Measurements from ENCODE around the gene CPNE8. TPM values are rescaled to one million over a fixed set of nuclear protein-coding genes. Genes with fewer than 3 reads are reported as not detected.

Gene CPNE8
- total and polyA plus RNA-seq, 3 donors from 2014 or later: 9.3 to 13.1 (median 12.6) TPM

- Histone ChIP-seq H3K27me3 (no peaks in the 10 kb centered on the region), H3K4me1 (no peaks in the 10 kb centered on the region), H3K27ac (no peak overlapping the region), H3K9me3 (no peaks in the 10 kb centered on the region), H3K36me3 (ENCODE audit: low read depth, missing control alignments) (no peaks in the 10 kb centered on the region), H3K4me3 (no peak overlapping the region)
- TF ChIP-seq POLR2A (IDR thresholded peaks at IDR 0.05) (no peak), CTCF (IDR thresholded peaks at IDR 0.05) (no peak)
- intact Hi-C loops (cut with DNase I; ENCODE audit: low total_unique reads): no loop called here
- DNase-seq: no peak
Measured at GRCh38 chr12:38782359-38782758, 123.0 kb downstream of the CPNE8 start.

- Histone ChIP-seq H3K27ac (no peak overlapping the region), H3K9me3 (no peaks in the 10 kb centered on the region), H3K4me3 (no peak overlapping the region), H3K27me3 (no peaks in the 10 kb centered on the region), H3K36me3 (ENCODE audit: low read depth, missing control alignments) (no peaks in the 10 kb centered on the region), H3K4me1 (no peaks in the 10 kb centered on the region)
- DNase-seq: no peak
- WGBS, 2 donors: 81% methylated on average over 1 of the region's 1 CpG
- intact Hi-C loops (cut with DNase I; ENCODE audit: low total_unique reads): no loop called here
- TF ChIP-seq POLR2A (IDR thresholded peaks at IDR 0.05): no peak
- TF ChIP-seq CTCF (IDR thresholded peaks at IDR 0.05): no peak
Measured at GRCh38 chr12:38776647-38777046, 128.7 kb downstream of the CPNE8 start.

GRCh38 chr12:38775457-38775856, 129.9 kb downstream of the CPNE8 start:
- H3K27me3 ChIP-seq: no peaks in the 10 kb centered on the region
- H3K4me1 ChIP-seq: no peaks in the 10 kb centered on the region
- no peaks in the 10 kb centered on the region for H3K36me3 ChIP-seq (ENCODE audit: low read depth, missing control alignments)
- H3K4me3 ChIP-seq: no peak overlapping the region
- H3K27ac ChIP-seq: no peak overlapping the region
- intact Hi-C loops (cut with DNase I; ENCODE audit: low total_unique reads): no loop called here
- no peaks in the 10 kb centered on the region for H3K9me3 ChIP-seq
- DNase-seq: no peak
- TF ChIP-seq POLR2A (IDR thresholded peaks at IDR 0.05): no peak
- TF ChIP-seq CTCF (IDR thresholded peaks at IDR 0.05): no peak

DNA sequence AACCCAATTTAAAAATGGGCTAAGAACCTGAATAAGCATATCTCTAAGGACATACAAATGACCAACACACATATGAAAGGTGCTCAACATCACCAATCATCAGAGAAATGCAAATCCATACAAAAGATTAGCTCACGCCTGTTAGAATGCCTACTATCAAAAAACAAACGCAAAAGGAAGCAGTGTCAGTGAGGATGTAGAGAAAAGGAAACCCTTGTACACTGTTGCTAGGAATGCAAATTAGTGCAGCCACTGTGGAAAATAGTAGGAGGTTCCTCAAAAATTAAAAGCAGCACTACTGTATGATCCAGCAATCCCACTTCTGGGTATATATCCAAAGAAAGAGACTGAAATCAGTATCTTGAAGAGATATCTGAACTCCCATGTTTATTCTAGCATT, 133.0 kb downstream of the CPNE8 start:
- DNase-seq: no peak
- Histone ChIP-seq H3K9me3 (no peaks in the 10 kb centered on the region), H3K27me3 (no peaks in the 10 kb centered on the region), H3K4me1 (no peaks in the 10 kb centered on the region), H3K36me3 (ENCODE audit: low read depth, missing control alignments) (no peaks in the 10 kb centered on the region), H3K27ac (no peak overlapping the region), H3K4me3 (no peak overlapping the region)
- TF ChIP-seq POLR2A (IDR thresholded peaks at IDR 0.05): no peak
- no peak for TF ChIP-seq CTCF (IDR thresholded peaks at IDR 0.05)
- 62 to 81% methylated on average over 2 of the region's 2 CpGs for WGBS, 2 donors
- intact Hi-C loops (cut with DNase I; ENCODE audit: low total_unique reads): no loop called here

DNA sequence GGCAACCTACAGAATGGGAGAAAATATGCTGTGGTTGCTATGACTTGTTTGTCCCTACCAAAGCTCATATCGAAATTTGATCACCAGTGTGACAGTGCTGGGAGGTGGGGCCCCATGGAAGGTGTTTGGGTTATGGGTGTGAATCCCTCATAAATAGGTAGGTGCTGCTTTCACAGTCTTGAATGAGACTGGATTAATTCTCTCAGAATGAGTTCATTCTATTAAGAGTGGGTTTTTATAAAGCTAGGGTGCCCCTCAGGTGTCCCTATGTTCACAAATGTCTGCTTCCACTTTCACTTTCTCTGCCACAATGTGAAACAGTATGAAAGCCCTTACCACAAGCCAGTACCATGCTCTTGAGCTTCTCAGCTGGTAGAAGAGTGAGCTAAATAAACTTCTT, 133.5 kb downstream of the CPNE8 start:
- 85 to 90% methylated on average over 1 of the region's 1 CpG for WGBS, 2 donors
- intact Hi-C loops (cut with DNase I; ENCODE audit: low total_unique reads): no loop called here
- no peak overlapping the region for H3K27ac ChIP-seq
- H3K27me3 ChIP-seq: no peaks in the 10 kb centered on the region
- TF ChIP-seq POLR2A (IDR thresholded peaks at IDR 0.05) (no peak), CTCF (IDR thresholded peaks at IDR 0.05) (no peak)
- no peaks in the 10 kb centered on the region for H3K9me3 ChIP-seq
- H3K4me3 ChIP-seq: no peak overlapping the region
- no peaks in the 10 kb centered on the region for H3K4me1 ChIP-seq
- no peak for DNase-seq
- H3K36me3 ChIP-seq (ENCODE audit: low read depth, missing control alignments): no peaks in the 10 kb centered on the region

All from testis (tissue), 3 donors.